ENCODE data around the gene RTL1.

Gene RTL1

DNA sequence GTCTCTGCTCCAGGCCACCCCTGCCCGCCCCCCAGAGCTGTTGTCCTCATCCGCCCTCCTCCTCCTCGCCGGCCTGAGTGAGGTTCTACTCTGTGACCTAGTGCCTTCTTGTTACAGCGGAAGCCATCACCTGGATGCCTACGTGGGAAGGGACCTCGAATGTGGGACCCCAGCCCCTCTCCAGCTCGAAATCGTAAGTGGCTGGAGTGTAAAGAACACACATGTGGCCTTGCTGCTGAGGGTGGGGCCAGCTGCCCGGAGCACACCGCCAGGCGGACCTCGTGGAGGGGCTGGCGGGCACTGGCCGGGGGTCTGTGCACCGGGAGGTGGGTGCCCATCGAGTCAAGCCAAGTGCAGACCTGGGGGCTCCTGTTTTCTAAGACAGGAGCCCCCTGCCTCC is 58.2 kb downstream of the RTL1 start:
- DNase-seq = no peak

GRCh38 chr14:100844846-100845245 is 58.7 kb downstream of the RTL1 start:
- DNase-seq = no peak

GRCh38 chr14:100844421-100844820 is 59.1 kb downstream of the RTL1 start:
- DNase-seq = no peak

- no peak for DNase-seq
These were observed 59.5 kb downstream of the RTL1 start for GRCh38 chr14:100844082-100844408.

DNA sequence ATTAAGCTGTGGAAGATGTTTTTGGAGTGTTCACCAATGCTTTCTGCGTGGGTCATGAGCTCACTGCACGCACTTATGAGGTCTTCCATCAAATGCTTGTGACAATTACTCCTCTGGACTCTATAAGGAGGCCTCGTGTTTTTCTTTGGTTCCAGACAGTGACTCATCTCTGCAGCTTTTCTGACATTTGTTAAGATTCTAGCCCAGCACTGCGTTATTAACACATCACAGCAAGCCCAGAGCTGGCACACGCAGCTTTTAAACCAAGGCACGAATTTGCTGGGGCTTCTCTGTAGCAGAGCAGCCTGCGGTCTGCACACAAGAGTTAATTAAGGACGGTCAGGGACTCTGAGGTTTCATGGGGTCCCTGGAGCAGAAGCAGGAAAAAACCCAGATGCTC is 60.7 kb downstream of the RTL1 start:
- DNase-seq = no peak

DNA sequence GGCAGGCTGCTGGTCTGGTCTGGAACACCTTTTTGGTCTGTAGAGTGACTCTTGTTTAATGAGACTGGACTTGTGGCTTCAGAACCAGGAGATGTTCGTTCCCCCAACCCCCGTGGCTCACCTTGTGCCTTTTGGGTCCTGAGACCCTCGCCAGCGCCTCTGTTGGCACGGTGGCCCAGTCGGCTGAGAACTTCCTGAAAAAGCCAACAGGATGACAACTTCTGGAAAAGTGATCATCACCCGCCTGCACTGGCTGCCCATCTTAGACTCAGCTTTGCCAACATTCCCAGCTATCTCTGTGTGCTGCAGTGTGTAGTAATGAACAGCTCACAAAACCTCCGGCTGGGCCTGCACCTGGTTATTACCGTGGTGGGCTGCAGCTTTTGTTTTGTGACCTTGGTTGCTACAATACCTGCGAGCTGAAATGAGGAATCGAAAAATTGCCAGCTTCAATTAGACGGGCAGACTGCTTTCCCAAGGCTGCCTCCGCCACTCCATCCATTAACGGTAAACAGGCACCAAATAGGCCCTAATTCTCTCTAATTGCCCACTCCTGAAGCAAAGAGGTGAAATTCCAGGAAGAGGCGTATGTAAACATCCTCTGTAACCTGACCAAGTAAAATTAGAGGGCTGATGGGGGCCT is 61.6 kb downstream of the RTL1 start:
- DNase-seq = no peak

- no peak for DNase-seq
These were observed 62.3 kb downstream of the RTL1 start for GRCh38 chr14:100841066-100841760.

GRCh38 chr14:100840286-100841065 is 63.0 kb downstream of the RTL1 start:
- no peak for DNase-seq

DNA sequence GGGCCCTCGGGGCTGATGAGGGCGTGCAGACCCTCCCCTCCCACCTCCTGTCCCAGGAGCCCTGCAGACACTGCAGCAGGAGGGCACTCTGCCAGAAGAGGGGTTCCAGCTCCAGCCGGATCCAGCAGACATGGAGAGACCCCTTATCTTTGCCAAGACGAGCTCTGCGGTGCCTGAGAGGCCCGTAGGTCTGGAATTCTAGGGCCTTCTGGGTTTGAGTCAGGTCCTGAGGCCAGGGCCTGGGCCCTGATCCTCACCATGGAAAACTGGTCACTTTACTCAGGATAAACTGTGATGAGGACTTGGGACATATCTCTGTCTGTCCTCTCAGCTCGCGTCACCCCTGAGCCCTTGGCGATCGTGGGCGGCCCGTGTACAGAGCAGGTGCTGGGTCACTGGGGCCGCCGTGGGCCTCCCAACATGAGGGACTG is 63.8 kb downstream of the RTL1 start:
- no peak for DNase-seq

DNA sequence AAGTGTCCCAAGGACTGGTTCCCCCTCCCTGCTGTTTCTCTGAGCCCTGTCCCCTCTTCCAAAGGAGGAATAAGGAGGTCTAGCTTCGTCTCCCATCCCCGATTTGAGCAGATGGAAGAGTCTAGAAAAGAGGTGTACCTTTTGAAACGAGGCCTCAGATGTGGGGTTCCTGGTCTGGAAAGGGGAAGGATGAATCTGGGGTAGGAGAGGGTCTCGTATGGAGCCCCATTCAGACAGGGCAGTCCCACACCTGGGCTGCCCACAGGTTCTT is 64.3 kb downstream of the RTL1 start:
- DNase-seq = no peak

DNA sequence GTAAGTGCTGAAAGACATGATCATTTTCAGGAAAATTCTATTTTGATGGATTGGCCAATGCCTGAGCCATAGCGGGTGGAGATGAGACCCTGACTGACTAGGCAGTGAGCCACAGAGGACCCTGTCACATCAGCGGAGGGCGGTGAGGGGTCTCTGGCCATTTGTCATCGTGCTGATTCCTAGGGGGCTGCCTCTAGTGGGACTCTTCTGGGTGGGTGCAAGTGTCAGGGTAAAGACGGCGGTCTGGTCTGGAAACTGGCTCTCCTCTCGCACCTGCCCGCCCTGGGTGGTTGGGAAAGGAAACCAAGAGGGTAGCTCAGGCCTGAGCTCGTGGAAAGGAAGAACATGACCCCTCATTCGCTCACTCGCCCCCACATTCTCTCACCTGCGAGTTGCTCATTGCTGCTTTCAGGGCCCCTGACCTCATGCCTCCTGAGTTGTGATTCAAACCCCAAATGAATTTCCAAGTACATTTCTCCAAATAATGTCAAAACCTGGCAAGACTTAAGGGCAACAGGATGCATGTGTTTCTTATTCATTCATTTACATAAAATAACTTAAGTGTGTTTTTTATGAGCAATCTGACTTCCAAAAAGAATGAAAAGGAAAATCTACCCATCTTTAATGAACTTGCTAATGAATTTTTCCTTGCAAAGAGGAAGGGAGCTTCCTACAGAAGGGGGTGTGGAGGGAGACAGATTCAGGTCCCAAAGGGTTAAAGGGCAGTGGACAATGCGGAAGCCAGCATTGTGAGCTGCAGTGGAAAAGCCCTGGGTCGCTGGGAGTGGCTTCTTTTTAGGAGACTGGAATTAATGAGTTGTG is 64.8 kb downstream of the RTL1 start:
- DNase-seq = no peak

- DNase-seq = no peak
These were observed 65.6 kb downstream of the RTL1 start for GRCh38 chr14:100837805-100838350.

DNA sequence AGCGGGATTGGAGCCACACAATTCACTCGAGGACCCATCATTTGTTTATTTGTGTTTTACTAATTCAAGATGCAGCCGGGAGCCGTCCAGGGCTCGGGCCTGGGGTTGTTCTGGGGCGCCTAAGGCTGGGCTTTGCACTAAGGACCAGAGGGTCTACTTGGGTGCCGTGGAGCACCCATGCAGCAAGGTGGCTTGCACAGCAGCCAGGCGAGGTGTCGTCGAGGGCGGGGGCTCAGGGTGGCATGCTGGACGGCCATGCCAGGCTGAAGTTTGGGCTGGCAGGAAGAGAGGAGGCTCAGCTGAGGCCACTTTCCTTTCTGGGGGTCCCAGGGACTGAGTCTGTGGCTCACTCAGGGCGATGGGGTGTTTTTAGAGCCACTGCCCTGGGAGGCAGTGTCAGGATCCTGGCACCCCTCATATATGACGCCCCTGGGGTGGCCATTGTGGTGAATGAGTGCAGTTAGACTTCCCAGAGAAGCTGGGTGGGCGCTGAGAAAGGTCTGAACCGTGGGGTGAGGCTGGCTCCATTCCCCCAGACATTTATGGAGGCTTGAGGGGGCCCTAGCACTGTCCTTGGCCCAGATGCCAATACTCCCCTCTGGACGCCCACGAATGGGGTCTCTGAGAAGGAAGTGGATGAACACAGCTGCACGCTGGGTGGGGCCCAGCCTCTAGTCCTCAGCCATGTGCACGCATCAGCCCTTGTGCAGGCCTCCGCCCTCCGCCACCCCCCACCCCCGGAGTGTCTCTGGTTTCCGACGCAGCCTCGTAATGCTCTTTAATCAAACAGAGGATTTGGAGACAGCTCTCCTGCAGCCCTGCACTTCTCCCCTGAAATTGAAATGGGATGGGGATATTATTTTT is 66.3 kb downstream of the RTL1 start:
- DNase-seq = no peak

DNA sequence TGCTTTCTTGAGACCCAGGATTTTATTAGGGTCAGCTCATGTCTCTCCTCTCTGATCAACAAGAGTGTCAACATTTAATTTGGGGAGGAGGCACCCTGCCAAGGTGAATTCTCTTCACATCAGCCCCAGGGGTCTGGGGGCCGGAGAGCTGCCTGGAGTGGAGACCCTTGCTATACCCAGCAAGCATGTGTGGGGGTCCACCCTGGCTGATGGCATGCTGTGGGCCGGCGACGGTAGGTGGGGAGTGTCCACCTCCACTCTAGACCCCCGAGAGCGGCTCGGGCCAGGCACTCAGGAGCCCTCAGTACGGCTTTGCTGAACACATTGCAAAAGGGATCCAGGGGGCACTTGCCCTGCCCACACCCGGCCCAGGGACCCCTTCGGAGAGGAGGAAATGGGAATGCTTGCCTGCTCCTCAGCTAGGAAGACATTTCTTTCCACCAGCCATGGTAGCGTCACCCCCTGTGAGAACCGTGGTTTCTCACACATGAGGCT is 67.2 kb downstream of the RTL1 start:
- no peak for DNase-seq

DNA sequence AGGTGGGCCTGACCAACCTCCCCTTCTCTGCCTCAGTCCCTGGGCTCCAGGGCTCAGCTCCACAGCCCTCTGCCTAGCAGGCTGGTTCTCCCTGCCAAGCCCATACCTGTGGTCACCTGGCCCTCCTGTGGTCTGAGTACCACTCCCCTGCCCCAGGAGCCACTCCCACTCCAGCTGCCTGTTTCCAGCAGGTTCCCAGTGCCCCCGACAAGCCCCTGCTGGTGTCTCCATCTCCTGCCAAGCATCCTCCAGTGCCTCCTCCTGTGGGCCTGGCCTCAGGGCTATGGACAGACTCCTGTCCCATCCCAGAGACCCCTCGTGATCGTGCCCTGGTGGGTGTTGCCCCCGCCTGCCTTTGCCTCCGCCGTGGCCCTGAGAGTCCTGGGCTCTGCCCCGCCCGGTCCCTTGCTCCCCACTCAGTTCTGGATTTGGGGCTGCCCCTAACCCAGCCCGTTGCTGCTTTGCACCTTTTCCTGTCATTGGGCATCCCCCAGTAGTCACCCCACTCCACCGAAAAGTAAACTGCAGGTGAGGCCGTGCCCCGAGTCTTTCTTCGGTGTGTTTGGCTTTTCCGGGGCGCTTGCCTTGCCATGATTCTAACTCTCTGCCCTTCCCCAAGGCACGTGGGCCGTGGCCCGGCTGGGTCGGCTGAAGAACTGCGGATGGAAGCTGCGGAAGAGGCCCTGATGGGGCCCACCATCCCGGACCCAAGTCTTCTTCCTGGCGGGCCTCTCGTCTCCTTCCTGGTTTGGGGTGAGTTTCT is 67.8 kb downstream of the RTL1 start:
- no peak for DNase-seq

DNA sequence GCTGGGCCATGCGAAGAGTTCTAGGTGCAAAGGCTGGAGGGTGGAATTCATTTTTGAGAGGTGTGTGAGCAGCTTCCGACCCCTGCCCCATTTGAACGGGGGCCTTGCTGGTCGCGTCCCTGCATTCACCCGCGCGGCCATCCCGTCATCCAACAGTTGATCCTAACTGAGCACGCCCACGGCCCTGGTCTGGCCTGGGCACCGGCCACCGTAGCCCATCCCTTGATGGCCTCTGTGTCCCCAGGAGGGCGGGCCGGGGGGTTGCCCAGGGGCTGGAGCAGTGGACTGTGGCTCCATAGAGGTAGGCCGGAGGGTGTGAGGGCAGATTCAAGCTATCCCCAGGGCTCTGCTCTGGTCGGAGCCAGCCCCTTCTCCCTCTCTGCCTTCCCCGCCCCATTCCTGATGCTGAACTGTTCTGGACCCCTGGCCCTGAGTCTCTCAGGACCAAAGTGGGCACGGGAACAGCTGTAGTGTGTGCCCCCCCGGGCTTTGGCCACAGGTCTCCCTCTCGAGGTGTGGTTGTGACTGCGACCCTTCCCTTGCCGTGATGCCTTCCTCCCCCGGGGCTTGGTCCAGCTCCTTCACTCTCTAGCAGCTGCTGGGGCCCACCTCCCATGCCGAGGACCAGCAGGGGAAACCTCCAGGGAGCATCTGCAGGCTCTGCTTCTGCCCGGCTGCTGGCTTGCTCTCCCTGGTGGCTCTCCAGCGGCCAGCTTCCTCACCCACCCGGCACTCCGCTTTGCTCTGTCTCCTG is 68.6 kb downstream of the RTL1 start:
- no peak for DNase-seq

GRCh38 chr14:100834082-100834793 is 69.3 kb downstream of the RTL1 start:
- no peak for DNase-seq

DNA sequence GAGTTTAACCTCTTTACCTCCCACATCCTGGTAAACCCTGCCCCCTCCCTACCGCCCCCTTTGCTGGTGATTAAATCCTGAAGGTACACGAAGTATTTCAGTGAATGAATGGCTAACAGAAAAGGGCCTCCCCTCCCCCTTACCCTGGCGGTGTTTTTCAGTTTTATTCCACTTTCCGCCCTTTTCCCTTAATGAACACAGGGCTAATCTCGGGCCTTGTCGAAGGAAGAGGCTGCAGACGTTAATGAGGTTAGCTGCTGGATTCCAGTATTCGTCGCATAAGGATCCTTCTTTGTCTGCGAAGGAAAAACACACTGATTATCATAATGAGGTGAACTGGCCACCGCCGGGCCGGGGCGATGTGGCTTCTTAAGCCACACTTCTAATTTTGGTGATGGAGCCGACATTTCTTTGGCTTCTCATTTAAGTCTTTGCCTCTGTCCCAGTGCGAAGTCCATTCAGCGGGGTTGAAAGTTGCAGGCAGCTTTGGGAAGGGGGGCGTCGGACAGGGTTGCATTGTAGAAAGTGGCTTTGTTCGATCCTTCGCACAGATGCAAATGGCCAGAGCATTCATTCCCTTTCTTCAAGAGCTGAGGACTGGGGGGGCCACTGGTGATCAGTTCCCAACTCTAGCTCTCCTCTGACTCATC is 71.1 kb downstream of the RTL1 start:
- no peak for DNase-seq

- no peak for DNase-seq
These were observed 72.8 kb downstream of the RTL1 start for GRCh38 chr14:100830681-100831080.
